GM06990 (cell line): Measurements from ENCODE around the gene RGS7.

Source experiments
- DNase-seq: peaks from one replicate; pipeline ENCODE4 v3.0.0-alpha.2; 2011; ENCODE audit not compliant: insufficient read length; ENCODE audit errors: extremely low read depth
- H3K27me3 ChIP-seq: replicated peaks from 2 replicates; pipeline ENCODE4 v1.6.0; 2011; ENCODE audit warnings: low read length; ENCODE audit not compliant: control insufficient read depth, insufficient read depth
- H3K36me3 ChIP-seq: 2 replicates; pipeline ENCODE4 v1.5.1; 2011; ENCODE audit warnings: low read length; ENCODE audit not compliant: control insufficient read depth, insufficient read depth
- H3K4me3 ChIP-seq: replicated peaks from 2 replicates; pipeline ENCODE4 v1.5.1; 2011; ENCODE audit warnings: low read depth, mild to moderate bottlenecking, control low read depth, low read length
- CTCF ChIP-seq: IDR thresholded peaks from 2 replicates; pipeline ENCODE4 v1.5.1; 2011; ENCODE audit warnings: low read length, control low read depth, mild to moderate bottlenecking, inconsistent platforms; ENCODE audit not compliant: insufficient read depth, poor library complexity, severe bottlenecking

RGS7 gene

DNA sequence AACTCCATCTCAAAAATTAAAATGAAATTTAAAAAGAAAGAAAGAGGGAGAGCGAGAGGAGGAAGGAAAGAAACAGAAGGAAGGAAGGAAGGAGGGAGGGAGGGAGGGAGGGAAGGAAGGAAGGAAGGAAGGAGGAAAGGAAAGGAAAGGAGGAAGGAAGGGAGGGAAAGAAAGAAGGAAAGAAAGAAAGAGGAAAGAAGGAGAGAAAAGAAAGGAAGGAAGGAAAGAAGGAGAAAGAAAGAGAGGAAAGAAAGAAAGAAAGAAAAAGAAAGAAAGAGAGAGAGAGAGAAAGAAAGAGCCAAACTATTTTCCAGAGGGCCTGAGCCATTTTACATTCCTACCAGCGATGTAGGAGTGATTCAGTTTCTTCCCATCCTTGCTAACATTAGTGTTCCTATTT is 364.0 kb downstream of the RGS7 start:
- DNase-seq, result no peak
- H3K27me3 ChIP-seq, result no peaks in the 10 kb centered on the region
- TF ChIP-seq CTCF, result no peak
- H3K36me3 ChIP-seq, result no peaks in the 10 kb centered on the region
- no peak overlapping the region for H3K4me3 ChIP-seq

- DNase-seq, result no peak
- Histone ChIP-seq H3K4me3 (no peak overlapping the region), H3K27me3 (no peaks in the 10 kb centered on the region), H3K36me3 (no peaks in the 10 kb centered on the region)
- TF ChIP-seq CTCF, result no peak
Measured at GRCh38 chr1:240991230-240991629, 365.8 kb downstream of the RGS7 start.

DNA sequence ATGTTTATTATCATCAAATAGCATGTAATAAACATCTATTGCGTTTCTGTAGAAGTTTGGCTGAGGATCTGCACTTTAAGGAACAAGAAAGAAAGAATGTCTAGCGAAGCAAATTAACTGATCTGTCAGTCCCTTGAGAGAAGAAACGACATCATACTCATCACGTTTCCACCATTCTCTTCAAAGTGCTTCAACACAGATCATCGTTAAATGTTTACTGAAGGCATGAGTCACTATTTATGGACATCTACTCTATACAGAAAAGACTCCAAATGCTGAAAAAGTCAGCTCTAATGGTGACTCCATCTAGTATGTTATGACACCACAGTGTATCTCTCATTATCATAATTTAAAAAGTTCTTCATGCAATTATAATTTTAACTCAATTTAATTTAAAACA is 369.1 kb downstream of the RGS7 start:
- Histone ChIP-seq H3K4me3 (no peak overlapping the region), H3K36me3 (no peaks in the 10 kb centered on the region), H3K27me3 (no peaks in the 10 kb centered on the region)
- no peak for TF ChIP-seq CTCF
- no peak for DNase-seq

DNA sequence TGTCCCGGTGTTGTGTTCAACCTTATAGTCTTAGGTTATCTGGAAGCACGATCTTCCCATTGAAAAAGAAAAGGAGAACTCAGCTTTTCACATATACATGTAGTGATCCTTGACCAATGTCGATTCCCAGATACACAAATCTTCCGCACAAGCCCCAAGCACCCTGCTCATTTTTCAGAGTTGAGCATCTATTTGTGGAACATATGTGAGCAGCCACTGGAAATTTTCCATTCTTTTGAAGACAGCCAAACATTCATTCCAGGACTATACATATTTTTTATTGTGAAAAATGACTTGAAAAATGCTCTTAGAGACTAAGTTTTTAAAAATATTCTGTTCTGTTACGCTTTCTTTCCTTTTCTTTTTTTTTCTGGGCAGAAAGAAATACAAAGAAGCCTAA is 371.9 kb downstream of the RGS7 start:
- no peak for DNase-seq
- Histone ChIP-seq H3K4me3 (no peak overlapping the region), H3K27me3 (no peaks in the 10 kb centered on the region), H3K36me3 (no peaks in the 10 kb centered on the region)
- no peak for TF ChIP-seq CTCF

DNA sequence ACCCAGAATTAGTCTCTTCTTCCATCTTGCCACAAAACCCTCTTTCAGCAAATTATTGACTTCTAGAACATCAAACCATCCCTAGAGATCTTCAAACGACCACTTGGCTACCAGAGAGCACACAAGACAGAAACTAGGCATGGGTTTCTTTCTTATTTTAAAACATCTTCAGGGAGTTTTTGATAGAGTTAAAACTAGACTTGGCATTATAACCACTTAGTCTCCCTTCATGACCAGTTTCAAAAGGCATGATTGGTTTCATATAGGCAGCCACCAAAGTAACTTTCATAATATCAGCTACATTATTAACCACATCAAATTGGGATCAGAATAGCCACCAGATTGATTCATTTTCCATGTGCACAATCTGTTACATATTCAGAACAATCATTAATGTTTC is 376.7 kb downstream of the RGS7 start:
- H3K27me3 ChIP-seq, result no peaks in the 10 kb centered on the region
- no peak overlapping the region for H3K4me3 ChIP-seq
- H3K36me3 ChIP-seq, result no peaks in the 10 kb centered on the region
- no peak for DNase-seq
- no peak for TF ChIP-seq CTCF

GRCh38 chr1:240976685-240977084 is 380.3 kb downstream of the RGS7 start:
- DNase-seq, result no peak
- Histone ChIP-seq H3K27me3 (no peaks in the 10 kb centered on the region), H3K4me3 (no peak overlapping the region), H3K36me3 (no peaks in the 10 kb centered on the region)
- TF ChIP-seq CTCF, result no peak
